ENCODE data around the gene USP25. TPM values are rescaled to one million over a fixed set of nuclear protein-coding genes. Genes with fewer than 3 reads are reported as not detected.

USP25 gene
- 62.1 TPM for total RNA-seq

- no peaks in the 10 kb centered on the region for H3K27me3 ChIP-seq (ENCODE audit: control insufficient read depth in 3 of 3, insufficient read depth in 3 of 3, low read length in 3 of 3)
- peak within 1 kb of the TSS; percentile 85 to 95 (median 89) for H3K4me3 ChIP-seq (ENCODE audit: low read length in 3 of 3)
- no peaks in the 10 kb centered on the region for H3K9me3 ChIP-seq (ENCODE audit: control insufficient read depth in 3 of 3, low read length in 3 of 3)
- H3K4me1 ChIP-seq (ENCODE audit: control insufficient read depth in 3 of 3, insufficient read depth in 3 of 3, low read length in 3 of 3), result peaks cover 6 to 14% (median 7%) of the 10 kb centered on the region in 3 donors
- H3K36me3 ChIP-seq (ENCODE audit: control insufficient read depth in 3 of 3, insufficient read depth in 3 of 3, low read length in 3 of 3), result no peaks in the 10 kb centered on the region
- peak within 1 kb of the TSS; percentile 87 to 96 (median 95) for H3K9ac ChIP-seq (ENCODE audit: low read depth in 1 of 3, low read length in 3 of 3)
- H3K27ac ChIP-seq (ENCODE audit: low read depth, low read length), result peak within 1 kb of the TSS; percentile 89
Measured at GRCh38 chr21:15729674-15730483, at the start of gene USP25. USP25 (plus strand) TSS chr21:15729982; CDS start chr21:15730394, 412 bp downstream.

- H3K36me3 ChIP-seq (ENCODE audit: control insufficient read depth in 3 of 3, insufficient read depth in 3 of 3, low read length in 3 of 3), result no peaks in the 10 kb centered on the region
- no peaks in the 10 kb centered on the region for H3K4me1 ChIP-seq (ENCODE audit: control insufficient read depth in 3 of 3, insufficient read depth in 3 of 3, low read length in 3 of 3)
- no peak overlapping the region for H3K4me3 ChIP-seq (ENCODE audit: low read length in 3 of 3)
- H3K27ac ChIP-seq (ENCODE audit: low read depth, low read length), result no peak overlapping the region
- no peaks in the 10 kb centered on the region for H3K9me3 ChIP-seq (ENCODE audit: control insufficient read depth in 3 of 3, low read length in 3 of 3)
- H3K27me3 ChIP-seq (ENCODE audit: control insufficient read depth in 3 of 3, insufficient read depth in 3 of 3, low read length in 3 of 3), result no peaks in the 10 kb centered on the region
- no peak overlapping the region for H3K9ac ChIP-seq (ENCODE audit: low read depth in 1 of 3, low read length in 3 of 3)
Measured at GRCh38 chr21:15682186-15682895, 47.4 kb upstream of the USP25 start.

GRCh38 chr21:15682977-15683376 is 46.8 kb upstream of the USP25 start:
- no peak overlapping the region for H3K4me3 ChIP-seq (ENCODE audit: low read length in 3 of 3)
- H3K36me3 ChIP-seq (ENCODE audit: control insufficient read depth in 3 of 3, insufficient read depth in 3 of 3, low read length in 3 of 3), result no peaks in the 10 kb centered on the region
- no peak overlapping the region for H3K27ac ChIP-seq (ENCODE audit: low read depth, low read length)
- H3K9me3 ChIP-seq (ENCODE audit: control insufficient read depth in 3 of 3, low read length in 3 of 3), result no peaks in the 10 kb centered on the region
- H3K4me1 ChIP-seq (ENCODE audit: control insufficient read depth in 3 of 3, insufficient read depth in 3 of 3, low read length in 3 of 3), result no peaks in the 10 kb centered on the region
- no peaks in the 10 kb centered on the region for H3K27me3 ChIP-seq (ENCODE audit: control insufficient read depth in 3 of 3, insufficient read depth in 3 of 3, low read length in 3 of 3)
- H3K9ac ChIP-seq (ENCODE audit: low read depth in 1 of 3, low read length in 3 of 3), result no peak overlapping the region

GRCh38 chr21:15686506-15686905 is 43.3 kb upstream of the USP25 start:
- no peaks in the 10 kb centered on the region for H3K9me3 ChIP-seq (ENCODE audit: control insufficient read depth in 3 of 3, low read length in 3 of 3)
- H3K9ac ChIP-seq (ENCODE audit: low read depth in 1 of 3, low read length in 3 of 3), result no peak overlapping the region
- no peaks in the 10 kb centered on the region for H3K27me3 ChIP-seq (ENCODE audit: control insufficient read depth in 3 of 3, insufficient read depth in 3 of 3, low read length in 3 of 3)
- H3K4me1 ChIP-seq (ENCODE audit: control insufficient read depth in 3 of 3, insufficient read depth in 3 of 3, low read length in 3 of 3), result no peaks in the 10 kb centered on the region
- H3K27ac ChIP-seq (ENCODE audit: low read depth, low read length), result no peak overlapping the region
- no peak overlapping the region for H3K4me3 ChIP-seq (ENCODE audit: low read length in 3 of 3)
- no peaks in the 10 kb centered on the region for H3K36me3 ChIP-seq (ENCODE audit: control insufficient read depth in 3 of 3, insufficient read depth in 3 of 3, low read length in 3 of 3)

GRCh38 chr21:15687208-15687607 is 42.6 kb upstream of the USP25 start:
- H3K4me1 ChIP-seq (ENCODE audit: control insufficient read depth in 3 of 3, insufficient read depth in 3 of 3, low read length in 3 of 3), result no peaks in the 10 kb centered on the region
- H3K27ac ChIP-seq (ENCODE audit: low read depth, low read length), result no peak overlapping the region

GRCh38 chr21:15688016-15688415 is 41.8 kb upstream of the USP25 start:
- H3K9ac ChIP-seq (ENCODE audit: low read depth in 1 of 3, low read length in 3 of 3), result no peak overlapping the region

More at GRCh38 chr21:15687208-15687607, 42.6 kb upstream of the USP25 start:
- H3K9ac ChIP-seq (ENCODE audit: low read depth in 1 of 3, low read length in 3 of 3), result no peak overlapping the region
- no peaks in the 10 kb centered on the region for H3K36me3 ChIP-seq (ENCODE audit: control insufficient read depth in 3 of 3, insufficient read depth in 3 of 3, low read length in 3 of 3)
- H3K9me3 ChIP-seq (ENCODE audit: control insufficient read depth in 3 of 3, low read length in 3 of 3), result no peaks in the 10 kb centered on the region
- no peaks in the 10 kb centered on the region for H3K27me3 ChIP-seq (ENCODE audit: control insufficient read depth in 3 of 3, insufficient read depth in 3 of 3, low read length in 3 of 3)
- no peak overlapping the region for H3K4me3 ChIP-seq (ENCODE audit: low read length in 3 of 3)

GRCh38 chr21:15688809-15689208 is 41.0 kb upstream of the USP25 start:
- Histone ChIP-seq H3K27me3 (ENCODE audit: control insufficient read depth in 3 of 3, insufficient read depth in 3 of 3, low read length in 3 of 3) (no peaks in the 10 kb centered on the region), H3K27ac (ENCODE audit: low read depth, low read length) (no peak overlapping the region), H3K4me1 (ENCODE audit: control insufficient read depth in 3 of 3, insufficient read depth in 3 of 3, low read length in 3 of 3) (no peaks in the 10 kb centered on the region), H3K9ac (ENCODE audit: low read depth in 1 of 3, low read length in 3 of 3) (no peak overlapping the region), H3K36me3 (ENCODE audit: control insufficient read depth in 3 of 3, insufficient read depth in 3 of 3, low read length in 3 of 3) (no peaks in the 10 kb centered on the region), H3K9me3 (ENCODE audit: control insufficient read depth in 3 of 3, low read length in 3 of 3) (no peaks in the 10 kb centered on the region), H3K4me3 (ENCODE audit: low read length in 3 of 3) (no peak overlapping the region)

More at GRCh38 chr21:15688016-15688415, 41.8 kb upstream of the USP25 start:
- Histone ChIP-seq H3K27me3 (ENCODE audit: control insufficient read depth in 3 of 3, insufficient read depth in 3 of 3, low read length in 3 of 3) (no peaks in the 10 kb centered on the region), H3K4me3 (ENCODE audit: low read length in 3 of 3) (no peak overlapping the region), H3K9me3 (ENCODE audit: control insufficient read depth in 3 of 3, low read length in 3 of 3) (no peaks in the 10 kb centered on the region), H3K36me3 (ENCODE audit: control insufficient read depth in 3 of 3, insufficient read depth in 3 of 3, low read length in 3 of 3) (no peaks in the 10 kb centered on the region), H3K4me1 (ENCODE audit: control insufficient read depth in 3 of 3, insufficient read depth in 3 of 3, low read length in 3 of 3) (no peaks in the 10 kb centered on the region), H3K27ac (ENCODE audit: low read depth, low read length) (no peak overlapping the region)

GRCh38 chr21:15692711-15693110 is 37.1 kb upstream of the USP25 start:
- no peak overlapping the region for H3K4me3 ChIP-seq (ENCODE audit: low read length in 3 of 3)
- no peak overlapping the region for H3K9ac ChIP-seq (ENCODE audit: low read depth in 1 of 3, low read length in 3 of 3)
- H3K27ac ChIP-seq (ENCODE audit: low read depth, low read length), result no peak overlapping the region
- H3K36me3 ChIP-seq (ENCODE audit: control insufficient read depth in 3 of 3, insufficient read depth in 3 of 3, low read length in 3 of 3), result no peaks in the 10 kb centered on the region
- H3K4me1 ChIP-seq (ENCODE audit: control insufficient read depth in 3 of 3, insufficient read depth in 3 of 3, low read length in 3 of 3), result no peaks in the 10 kb centered on the region
- no peaks in the 10 kb centered on the region for H3K9me3 ChIP-seq (ENCODE audit: control insufficient read depth in 3 of 3, low read length in 3 of 3)
- H3K27me3 ChIP-seq (ENCODE audit: control insufficient read depth in 3 of 3, insufficient read depth in 3 of 3, low read length in 3 of 3), result no peaks in the 10 kb centered on the region

- no peak overlapping the region for H3K4me3 ChIP-seq (ENCODE audit: low read length in 3 of 3)
- H3K9me3 ChIP-seq (ENCODE audit: control insufficient read depth in 3 of 3, low read length in 3 of 3), result no peaks in the 10 kb centered on the region
- no peak overlapping the region for H3K27ac ChIP-seq (ENCODE audit: low read depth, low read length)
- no peaks in the 10 kb centered on the region for H3K27me3 ChIP-seq (ENCODE audit: control insufficient read depth in 3 of 3, insufficient read depth in 3 of 3, low read length in 3 of 3)
- H3K4me1 ChIP-seq (ENCODE audit: control insufficient read depth in 3 of 3, insufficient read depth in 3 of 3, low read length in 3 of 3), result no peaks in the 10 kb centered on the region
- H3K9ac ChIP-seq (ENCODE audit: low read depth in 1 of 3, low read length in 3 of 3), result no peak overlapping the region
- H3K36me3 ChIP-seq (ENCODE audit: control insufficient read depth in 3 of 3, insufficient read depth in 3 of 3, low read length in 3 of 3), result no peaks in the 10 kb centered on the region
Measured at GRCh38 chr21:15695241-15695640, 34.5 kb upstream of the USP25 start.

GRCh38 chr21:15701830-15702229 is 28.0 kb upstream of the USP25 start:
- no peaks in the 10 kb centered on the region for H3K36me3 ChIP-seq (ENCODE audit: control insufficient read depth in 3 of 3, insufficient read depth in 3 of 3, low read length in 3 of 3)
- H3K9ac ChIP-seq (ENCODE audit: low read depth in 1 of 3, low read length in 3 of 3), result no peak overlapping the region
- no peaks in the 10 kb centered on the region for H3K27me3 ChIP-seq (ENCODE audit: control insufficient read depth in 3 of 3, insufficient read depth in 3 of 3, low read length in 3 of 3)
- no peak overlapping the region for H3K27ac ChIP-seq (ENCODE audit: low read depth, low read length)
- no peaks in the 10 kb centered on the region for H3K9me3 ChIP-seq (ENCODE audit: control insufficient read depth in 3 of 3, low read length in 3 of 3)
- peaks cover 2 to 6% (median 4%) of the 10 kb centered on the region in 3 donors for H3K4me1 ChIP-seq (ENCODE audit: control insufficient read depth in 3 of 3, insufficient read depth in 3 of 3, low read length in 3 of 3)
- no peak overlapping the region for H3K4me3 ChIP-seq (ENCODE audit: low read length in 3 of 3)

Measured in skeletal muscle tissue (tissue), 4 donors.